Retina (tissue), 1 donor: ENCODE measurements around the gene PPM1L.

Experiments used
- DNase-seq: peaks from one replicate; pipeline ENCODE4 v3.0.0-alpha.2; 2016

PPM1L gene

GRCh38 chr3:161050935-161051334 lies 294.9 kb downstream of the PPM1L start:
- DNase-seq, result no peak

GRCh38 chr3:161051856-161052255 lies 295.8 kb downstream of the PPM1L start:
- no peak for DNase-seq

GRCh38 chr3:161054860-161055604 lies 299.0 kb downstream of the PPM1L start:
- no peak for DNase-seq

GRCh38 chr3:161064413-161064812 lies 308.4 kb downstream of the PPM1L start:
- DNase-seq, result no peak

- no peak for DNase-seq
These were observed 310.9 kb downstream of the PPM1L start for GRCh38 chr3:161066930-161067329.

GRCh38 chr3:161067335-161067734 lies 311.3 kb downstream of the PPM1L start:
- DNase-seq, result no peak

- DNase-seq, result no peak
These were observed 313.6 kb downstream of the PPM1L start for GRCh38 chr3:161069511-161070251.

- no peak for DNase-seq
These were observed 314.4 kb downstream of the PPM1L start for GRCh38 chr3:161070252-161070930.

GRCh38 chr3:161070980-161071663 lies 315.1 kb downstream of the PPM1L start:
- no peak for DNase-seq

GRCh38 chr3:161072211-161072621 lies 316.2 kb downstream of the PPM1L start:
- no peak for DNase-seq

- no peak for DNase-seq
These were observed 316.7 kb downstream of the PPM1L start for GRCh38 chr3:161072751-161073150.

GRCh38 chr3:161073181-161073580 lies 317.1 kb downstream of the PPM1L start:
- DNase-seq, result no peak

GRCh38 chr3:161081633-161082032 lies 325.6 kb downstream of the PPM1L start:
- no peak for DNase-seq

- no peak for DNase-seq
These were observed 326.0 kb downstream of the PPM1L start for GRCh38 chr3:161082063-161082462.

GRCh38 chr3:161083131-161083530 lies 327.1 kb downstream of the PPM1L start:
- DNase-seq, result no peak

GRCh38 chr3:161084277-161084676 lies 328.2 kb downstream of the PPM1L start:
- DNase-seq, result no peak

GRCh38 chr3:161093895-161094294 lies 337.9 kb downstream of the PPM1L start:
- no peak for DNase-seq

GRCh38 chr3:161096771-161097367 lies 340.8 kb downstream of the PPM1L start:
- DNase-seq, result no peak

GRCh38 chr3:161100994-161101393 lies 345.0 kb downstream of the PPM1L start:
- DNase-seq, result no peak

- no peak for DNase-seq
These were observed 345.6 kb downstream of the PPM1L start for GRCh38 chr3:161101609-161102008.

- no peak for DNase-seq
These were observed 347.9 kb downstream of the PPM1L start for GRCh38 chr3:161103776-161104385.
